Mesenchymal stem cell (in vitro differentiated cells and primary cell): ENCODE data around the gene ARHGEF17.

Experiments
- DNase-seq: peaks from one replicate; pipeline ENCODE4 v3.0.0-alpha.2; 2013
- H2AFZ ChIP-seq: one replicate; pipeline ENCODE4 v1.6.1; 2013; ENCODE audit warnings: low read depth, mild to moderate bottlenecking, control low read depth, inconsistent platforms, low read length, moderate library complexity
- H2AK5ac ChIP-seq: 2 replicates; pipeline ENCODE4 v1.6.1; 2013; ENCODE audit warnings: low read length, moderate library complexity, mild to moderate bottlenecking, inconsistent platforms; ENCODE audit not compliant: severe bottlenecking
- H2BK120ac ChIP-seq: one replicate; pipeline ENCODE4 v1.6.1; 2013; ENCODE audit warnings: low read depth, mild to moderate bottlenecking, inconsistent platforms, low read length, moderate library complexity
- H2BK12ac ChIP-seq, 2 experiments: one replicate each; pipeline ENCODE4 v1.6.1; 2013; ENCODE audit warnings: inconsistent platforms in 2 of 2, low read length in 2 of 2, mild to moderate bottlenecking in 2 of 2, moderate library complexity in 2 of 2, control low read depth in 1 of 2
- H2BK15ac ChIP-seq: one replicate; pipeline ENCODE4 v1.6.1; 2013; ENCODE audit warnings: mild to moderate bottlenecking, low read depth, inconsistent platforms; ENCODE audit not compliant: poor library complexity, severe bottlenecking
- H2BK5ac ChIP-seq: 2 replicates; pipeline ENCODE4 v1.6.1; 2013; ENCODE audit warnings: low read depth, mild to moderate bottlenecking, low read length, control low read depth, inconsistent platforms; ENCODE audit not compliant: poor library complexity, severe bottlenecking
- H3K14ac ChIP-seq, 2 experiments: one replicate each; pipeline ENCODE4 v1.6.1; 2013; ENCODE audit warnings: inconsistent platforms in 2 of 2, low read length in 2 of 2, control low read depth in 1 of 2, mild to moderate bottlenecking in 1 of 2, moderate library complexity in 1 of 2
- H3K18ac ChIP-seq, 2 experiments: one replicate each; pipeline ENCODE4 v1.6.1; 2013; ENCODE audit warnings: inconsistent platforms in 2 of 2, low read length in 2 of 2, control low read depth in 1 of 2, low read depth in 1 of 2, mild to moderate bottlenecking in 1 of 2
- H3K23ac ChIP-seq, 2 experiments: one replicate each; pipeline ENCODE4 v1.6.1; 2013; ENCODE audit warnings: inconsistent platforms in 2 of 2, low read length in 2 of 2, mild to moderate bottlenecking in 2 of 2, moderate library complexity in 2 of 2, control low read depth in 1 of 2
- H3K27ac ChIP-seq: 2 replicates; pipeline ENCODE4 v1.5.1; 2013; ENCODE audit warnings: mild to moderate bottlenecking, moderate library complexity, low read length, control low read depth, inconsistent platforms; ENCODE audit not compliant: poor library complexity, severe bottlenecking
- H3K27me3 ChIP-seq, 2 experiments: 2 replicates each; pipeline versions ENCODE4 v1.6.1 to v1.7.0; 2013; ENCODE audit warnings: low read length in 2 of 2, mild to moderate bottlenecking in 2 of 2, moderate library complexity in 2 of 2, control low read depth in 1 of 2, inconsistent platforms in 1 of 2; ENCODE audit not compliant: control insufficient read depth in 1 of 2, insufficient read depth in 1 of 2
- H3K36me3 ChIP-seq, 2 experiments: 2 replicates each; pipeline versions ENCODE4 v1.6.1 to v1.7.0; 2013; ENCODE audit warnings: low read length in 2 of 2, control low read depth in 1 of 2, inconsistent platforms in 1 of 2, low read depth in 1 of 2, mild to moderate bottlenecking in 1 of 2; ENCODE audit not compliant: insufficient read depth in 2 of 2, control insufficient read depth in 1 of 2
- H3K4ac ChIP-seq, 2 experiments: one replicate each; pipeline ENCODE4 v1.6.1; 2013; ENCODE audit warnings: inconsistent platforms in 2 of 2, low read length in 2 of 2, mild to moderate bottlenecking in 2 of 2, moderate library complexity in 2 of 2, control low read depth in 1 of 2, low read depth in 1 of 2
- H3K4me1 ChIP-seq: 2 replicates; pipeline ENCODE4 v1.6.1; 2013; ENCODE audit warnings: low read depth, low read length, control low read depth; ENCODE audit not compliant: control insufficient read depth, insufficient read depth
- H3K4me2 ChIP-seq: 2 replicates; pipeline ENCODE4 v1.6.1; 2013; ENCODE audit warnings: low read length, mild to moderate bottlenecking, inconsistent platforms; ENCODE audit not compliant: poor library complexity, severe bottlenecking
- H3K4me3 ChIP-seq, 2 experiments: 2 replicates each; pipeline versions ENCODE4 v1.5.1 to v1.7.0; 2013; ENCODE audit warnings: low read length in 2 of 2, mild to moderate bottlenecking in 2 of 2, control low read depth in 1 of 2, low read depth in 1 of 2; ENCODE audit not compliant: insufficient read depth in 1 of 2
- H3K79me1 ChIP-seq: replicated peaks from 2 replicates; pipeline ENCODE4 v1.6.1; 2013; ENCODE audit warnings: mild to moderate bottlenecking, control low read depth, low read length, inconsistent platforms; ENCODE audit not compliant: poor library complexity, severe bottlenecking
- H3K9ac ChIP-seq: 2 replicates; pipeline ENCODE4 v1.7.0; 2013; ENCODE audit warnings: mild to moderate bottlenecking, low read length, moderate library complexity
- H3K9me3 ChIP-seq: 2 replicates; pipeline ENCODE4 v1.7.0; 2013; ENCODE audit warnings: mild to moderate bottlenecking, low read length; ENCODE audit not compliant: control insufficient read depth
- H4K8ac ChIP-seq: one replicate; pipeline ENCODE4 v1.6.1; 2013; ENCODE audit warnings: inconsistent platforms, mild to moderate bottlenecking, low read length, moderate library complexity
- H4K91ac ChIP-seq: one replicate; pipeline ENCODE4 v1.6.1; 2013; ENCODE audit warnings: mild to moderate bottlenecking, low read length, inconsistent platforms
- WGBS: methylation state at CpG from one replicate; pipeline ENCODE4 v1.1.7; 2013; ENCODE audit warnings: mixed read lengths; 5-methylcytosine and 5-hydroxymethylcytosine counted together

Gene ARHGEF17

GRCh38 chr11:73349633-73350032 is 41.6 kb downstream of the ARHGEF17 start:
- 93% methylated on average over 5 of the region's 6 CpGs for WGBS

GRCh38 chr11:73350908-73351636 is 43.0 kb downstream of the ARHGEF17 start:
- H2AFZ ChIP-seq, result no peak overlapping the region
- H3K79me1 ChIP-seq, result peaks cover 52% of the 10 kb centered on the region
- no peak overlapping the region for H2BK12ac ChIP-seq
- peak overlapping the region; percentile 64 for H3K9ac ChIP-seq
- H3K23ac ChIP-seq, result no peak overlapping the region
- H3K4me2 ChIP-seq, result no peak overlapping the region
- H2BK120ac ChIP-seq, result no peak overlapping the region
- no peak overlapping the region for H3K14ac ChIP-seq
- no peak overlapping the region for H3K18ac ChIP-seq
- DNase-seq, result peak; percentile 85
- no peak overlapping the region for H2AK5ac ChIP-seq
- no peak overlapping the region for H2BK15ac ChIP-seq
- H3K4ac ChIP-seq, result no peak overlapping the region
- H3K27ac ChIP-seq, result no peak overlapping the region
- H3K9me3 ChIP-seq, result no peaks in the 10 kb centered on the region
- H4K91ac ChIP-seq, result peak overlapping the region; percentile 16
- no peak overlapping the region for H3K4me3 ChIP-seq
- peaks cover 62 to 67% of the 10 kb centered on the region in 2 experiments for H3K36me3 ChIP-seq
- no peaks in the 10 kb centered on the region for H3K27me3 ChIP-seq
- 33% methylated on average over 15 of the region's 16 CpGs for WGBS
- H3K4me1 ChIP-seq, result peaks cover 3% of the 10 kb centered on the region
- no peak overlapping the region for H4K8ac ChIP-seq
- no peak overlapping the region for H2BK5ac ChIP-seq

More at GRCh38 chr11:73349633-73350032, 41.6 kb downstream of the ARHGEF17 start:
- Histone ChIP-seq H3K27ac (no peak overlapping the region), H2AFZ (no peak overlapping the region), H2BK120ac (no peak overlapping the region), H3K14ac (no peak overlapping the region), H2BK12ac (no peak overlapping the region), H4K91ac (no peak overlapping the region), H3K36me3 (peaks cover 47 to 61% of the 10 kb centered on the region in 2 experiments), H2BK5ac (no peak overlapping the region), H3K4me1 (peaks cover 11% of the 10 kb centered on the region), H3K9me3 (no peaks in the 10 kb centered on the region), H3K4me3 (no peak overlapping the region), H3K4ac (no peak overlapping the region), H3K27me3 (no peaks in the 10 kb centered on the region), H3K4me2 (no peak overlapping the region), H2AK5ac (no peak overlapping the region), H3K9ac (no peak overlapping the region), H2BK15ac (no peak overlapping the region), H3K79me1 (peaks cover 60% of the 10 kb centered on the region), H3K18ac (no peak overlapping the region), H4K8ac (no peak overlapping the region), H3K23ac (no peak overlapping the region)
- DNase-seq, result no peak

GRCh38 chr11:73353422-73353821 is 45.3 kb downstream of the ARHGEF17 start:
- Histone ChIP-seq H2BK120ac (no peak overlapping the region), H3K9me3 (no peaks in the 10 kb centered on the region), H2BK5ac (no peak overlapping the region), H3K79me1 (peaks cover 31% of the 10 kb centered on the region), H4K91ac (no peak overlapping the region), H2AFZ (no peak overlapping the region), H4K8ac (no peak overlapping the region), H3K36me3 (peaks cover 65 to 66% of the 10 kb centered on the region in 2 experiments), H3K4me1 (no peaks in the 10 kb centered on the region), H3K18ac (no peak overlapping the region), H3K4me2 (no peak overlapping the region), H3K27me3 (no peaks in the 10 kb centered on the region), H3K27ac (no peak overlapping the region), H2AK5ac (no peak overlapping the region), H3K4me3 (no peak overlapping the region), H3K14ac (no peak overlapping the region), H2BK15ac (no peak overlapping the region), H3K4ac (no peak overlapping the region), H3K23ac (no peak overlapping the region), H3K9ac (no peak overlapping the region), H2BK12ac (no peak overlapping the region)
- no peak for DNase-seq
- WGBS, result 100% methylated on average over 3 of the region's 4 CpGs

GRCh38 chr11:73355109-73355508 is 47.0 kb downstream of the ARHGEF17 start:
- Histone ChIP-seq H3K27me3 (no peaks in the 10 kb centered on the region), H4K91ac (no peak overlapping the region), H3K9me3 (no peaks in the 10 kb centered on the region), H3K4ac (no peak overlapping the region), H2BK5ac (no peak overlapping the region), H2AK5ac (no peak overlapping the region), H3K79me1 (peaks cover 25% of the 10 kb centered on the region), H3K27ac (no peak overlapping the region), H2BK12ac (no peak overlapping the region), H3K23ac (no peak overlapping the region), H2BK120ac (no peak overlapping the region), H3K36me3 (peaks cover 63 to 70% of the 10 kb centered on the region in 2 experiments), H3K4me3 (no peak overlapping the region), H3K4me2 (no peak overlapping the region), H2AFZ (no peak overlapping the region), H3K14ac (no peak overlapping the region), H3K18ac (no peak overlapping the region), H3K9ac (no peak overlapping the region), H4K8ac (no peak overlapping the region), H3K4me1 (no peaks in the 10 kb centered on the region), H2BK15ac (no peak overlapping the region)
- DNase-seq, result no peak
- 100% methylated on average over 3 of the region's 4 CpGs for WGBS
